ENCODE data around the gene ADPRS.

The ADPRS gene

GRCh38 chr1:36092166-36092797, 3.6 kb downstream of the ADPRS start:
- DNase-seq (ENCODE audit: low spot score), result no peak
- no peak overlapping the region; the same call in 1 of the 2 replicates for H3K27ac ChIP-seq
- ChIA-PET CTCF (interaction anchor here (0.6 kb wide), 3 partner anchors 8 to 1354 kb away, joined by 3 read pairs; no protein-coding TSS in a partner anchor), POLR2A (ENCODE audit: low non-redundant PET) (interaction anchor here (0.6 kb wide), 1 partner anchor 8 kb away, joined by 9 read pairs; no protein-coding TSS in a partner anchor)
- TF ChIP-seq CTCF (conservative IDR thresholded peaks at IDR 0.05; ENCODE audit: low read depth), result no peak

GRCh38 chr1:36092798-36093185, 4.1 kb downstream of the ADPRS start:
- TF ChIP-seq CTCF (conservative IDR thresholded peaks at IDR 0.05; ENCODE audit: low read depth), result no peak
- ChIA-PET CTCF (interaction anchor here (0.6 kb wide), 3 partner anchors 8 to 1355 kb away, joined by 3 read pairs; no protein-coding TSS in a partner anchor), POLR2A (ENCODE audit: low non-redundant PET) (interaction anchor here (0.6 kb wide), 1 partner anchor 8 kb away, joined by 9 read pairs; no protein-coding TSS in a partner anchor)
- DNase-seq (ENCODE audit: low spot score), result no peak
- peak overlapping the region; percentile 46; the same call in 1 of the 2 replicates for H3K27ac ChIP-seq

- ChIA-PET CTCF (interaction anchor here (0.6 kb wide), 2 partner anchors 7 to 1355 kb away, joined by 3 read pairs; no protein-coding TSS in a partner anchor), POLR2A (ENCODE audit: low non-redundant PET) (no interaction called here)
- TF ChIP-seq CTCF (conservative IDR thresholded peaks at IDR 0.05; ENCODE audit: low read depth), result no peak
- H3K27ac ChIP-seq, result peak overlapping the region; percentile 46; the same call in 1 of the 2 replicates
- DNase-seq (ENCODE audit: low spot score), result no peak
Measured at GRCh38 chr1:36093226-36093625, 4.5 kb downstream of the ADPRS start.

GRCh38 chr1:36093929-36094328, 5.2 kb downstream of the ADPRS start:
- DNase-seq (ENCODE audit: low spot score), result no peak
- TF ChIP-seq CTCF (conservative IDR thresholded peaks at IDR 0.05; ENCODE audit: low read depth), result no peak
- ChIA-PET POLR2A (ENCODE audit: low non-redundant PET) (no interaction called here), CTCF (interaction anchor here (1.3 kb wide), 1 partner anchor 11 kb away, joined by 5 read pairs; no protein-coding TSS in a partner anchor)
- H3K27ac ChIP-seq, result peak overlapping the region; percentile 46

GRCh38 chr1:36094621-36095061, 5.9 kb downstream of the ADPRS start:
- no peak for DNase-seq (ENCODE audit: low spot score)
- TF ChIP-seq CTCF (conservative IDR thresholded peaks at IDR 0.05; ENCODE audit: low read depth), result no peak
- H3K27ac ChIP-seq, result peak overlapping the region; percentile 46
- ChIA-PET POLR2A (ENCODE audit: low non-redundant PET) (no interaction called here), CTCF (interaction anchor here (0.6 to 1.3 kb wide), 3 partner anchors 10 to 248 kb away, joined by 3 to 5 read pairs (median 4); no protein-coding TSS in a partner anchor)

- peak overlapping the region; percentile 15; the same call in 1 of the 2 replicates for H3K27ac ChIP-seq
- CTCF ChIA-PET, result interaction anchor here (0.5 to 1.4 kb wide), 2 partner anchors 93 to 329 kb away, joined by 3 to 5 read pairs; no protein-coding TSS in a partner anchor
- DNase-seq (ENCODE audit: low spot score), result no peak
- POLR2A ChIA-PET (ENCODE audit: low non-redundant PET), result no interaction called here
- TF ChIP-seq CTCF (conservative IDR thresholded peaks at IDR 0.05; ENCODE audit: low read depth), result no peak
Measured at GRCh38 chr1:36095760-36096405, 7.2 kb downstream of the ADPRS start.
